ENCODE results near the gene GRM4. TPM values are rescaled to one million over a fixed set of nuclear protein-coding genes. Genes with fewer than 3 reads are reported as not detected.

Gene GRM4
- total RNA-seq, 1 donor from 2014 or later, result not detected

GRCh38 chr6:33988121-33989015 lies 157.5 kb downstream of the GRM4 start:
- Histone ChIP-seq H3K27me3 (no peaks in the 10 kb centered on the region), H3K9me3 (no peaks in the 10 kb centered on the region), H3K4me1 (no peaks in the 10 kb centered on the region), H3K4me3 (no peak overlapping the region), H3K36me3 (no peaks in the 10 kb centered on the region), H3K27ac (no peak overlapping the region)
- TF ChIP-seq CTCF (IDR thresholded peaks at IDR 0.05), result no peak
- peak in 1 of 2 donors; percentile 39 for DNase-seq (ENCODE audit: low spot score in 2 of 2)
- intact Hi-C loops (cut with DNase I), result no loop called here

DNA sequence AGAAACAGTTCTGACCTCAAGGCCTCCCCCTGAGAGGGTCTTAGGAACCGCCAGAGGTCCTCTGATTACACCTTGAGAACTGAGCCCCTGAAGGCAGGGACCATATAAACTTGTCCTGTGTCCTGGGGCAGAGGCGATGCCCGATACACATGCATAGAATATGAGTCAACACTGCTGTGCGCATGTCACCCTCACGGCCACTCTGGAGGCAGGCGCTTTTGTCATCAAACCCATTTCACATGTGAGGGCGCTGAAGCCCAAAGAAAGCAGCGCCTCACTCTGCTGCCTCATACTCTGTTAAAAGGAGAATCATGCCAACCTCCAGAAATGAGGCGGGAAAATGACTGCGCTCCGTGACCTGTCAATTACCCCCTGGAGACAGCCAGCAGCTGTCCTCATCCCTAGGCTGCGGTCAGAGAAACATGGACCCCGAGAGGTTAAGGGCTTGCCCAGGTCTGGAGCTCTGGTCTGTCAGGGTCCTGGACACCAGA lies 158.3 kb downstream of the GRM4 start:
- H3K4me3 ChIP-seq, result no peak overlapping the region
- peak in 1 of 2 donors; percentile 46 for DNase-seq (ENCODE audit: low spot score in 2 of 2)
- no peaks in the 10 kb centered on the region for H3K27me3 ChIP-seq
- H3K36me3 ChIP-seq, result no peaks in the 10 kb centered on the region
- intact Hi-C loops (cut with DNase I), result no loop called here
- H3K27ac ChIP-seq, result no peak overlapping the region
- no peak for TF ChIP-seq CTCF (IDR thresholded peaks at IDR 0.05)
- no peaks in the 10 kb centered on the region for H3K9me3 ChIP-seq
- no peaks in the 10 kb centered on the region for H3K4me1 ChIP-seq

DNA sequence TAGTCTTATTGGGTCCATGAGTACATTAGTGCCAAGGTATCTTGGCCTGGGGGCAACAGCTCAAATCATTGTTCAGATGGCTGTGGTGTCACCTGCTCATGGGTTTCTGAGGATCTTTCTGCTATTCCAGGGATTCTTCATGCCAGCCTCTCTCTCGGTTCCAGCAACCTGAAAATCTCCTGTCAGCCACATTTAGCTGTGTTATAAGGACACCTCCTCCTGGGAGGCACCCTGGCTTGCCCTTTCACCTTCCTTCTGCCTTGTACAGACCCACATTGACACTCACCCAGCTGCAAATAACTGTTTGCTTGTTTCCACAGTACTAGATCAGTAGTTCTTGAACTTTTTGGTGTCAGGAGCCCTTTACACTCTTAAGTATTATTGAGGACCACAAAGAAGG lies 159.9 kb downstream of the GRM4 start:
- DNase-seq (ENCODE audit: low spot score in 2 of 2), result no peak
- H3K4me1 ChIP-seq, result no peaks in the 10 kb centered on the region
- intact Hi-C loops (cut with DNase I), result no loop called here
- H3K4me3 ChIP-seq, result no peak overlapping the region
- no peak for TF ChIP-seq CTCF (IDR thresholded peaks at IDR 0.05)
- H3K27ac ChIP-seq, result no peak overlapping the region
- no peaks in the 10 kb centered on the region for H3K36me3 ChIP-seq
- no peaks in the 10 kb centered on the region for H3K9me3 ChIP-seq
- no peaks in the 10 kb centered on the region for H3K27me3 ChIP-seq

GRCh38 chr6:33985313-33985751 lies 160.6 kb downstream of the GRM4 start:
- Histone ChIP-seq H3K9me3 (no peaks in the 10 kb centered on the region), H3K4me3 (no peak overlapping the region), H3K36me3 (no peaks in the 10 kb centered on the region), H3K4me1 (no peaks in the 10 kb centered on the region), H3K27me3 (no peaks in the 10 kb centered on the region), H3K27ac (no peak overlapping the region)
- DNase-seq (ENCODE audit: low spot score in 2 of 2), result peak in 1 of 2 donors; percentile 51
- intact Hi-C loops (cut with DNase I), result no loop called here
- no peak for TF ChIP-seq CTCF (IDR thresholded peaks at IDR 0.05)

DNA sequence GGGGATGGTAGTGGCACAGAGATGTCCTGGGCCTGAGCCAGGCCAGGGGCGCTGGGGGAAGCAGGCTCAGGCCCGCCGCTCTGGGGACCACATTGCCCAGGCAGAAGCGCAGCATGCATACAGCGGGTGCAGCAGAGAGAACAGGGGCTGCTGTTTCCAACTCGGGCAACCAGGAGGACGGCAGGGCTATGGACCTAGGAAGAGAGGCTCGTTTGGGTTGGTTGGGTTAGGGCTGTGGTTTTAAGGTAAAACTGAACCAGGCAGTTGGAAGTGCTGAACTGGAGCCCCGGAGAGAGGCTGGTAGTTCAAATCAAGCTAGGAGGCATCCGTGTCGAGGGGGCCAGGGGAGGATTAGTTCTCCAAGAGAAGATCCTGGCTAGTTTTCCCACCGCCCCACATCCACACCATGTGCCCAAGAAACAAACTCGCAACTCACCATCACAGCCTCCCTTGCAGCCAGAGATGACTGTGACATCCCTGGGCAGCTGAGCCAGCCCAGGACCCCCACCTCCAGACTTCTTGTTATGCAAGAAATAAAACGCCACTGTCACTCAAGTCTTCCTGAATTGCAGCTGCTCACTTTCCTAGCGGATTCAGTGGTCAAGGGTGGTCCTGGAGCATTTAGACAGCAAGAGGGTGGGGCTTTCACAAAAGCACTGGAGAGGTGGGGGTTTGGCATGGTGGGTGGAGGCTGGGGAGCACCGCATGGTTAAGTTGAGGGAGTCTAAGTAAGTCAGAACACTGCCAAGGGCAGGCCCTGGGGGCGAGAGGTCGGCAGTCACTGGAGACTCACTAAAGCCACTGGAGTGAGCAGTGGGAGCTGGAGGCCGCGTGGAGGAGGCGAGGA lies 161.2 kb downstream of the GRM4 start:
- no peaks in the 10 kb centered on the region for H3K27me3 ChIP-seq
- no peaks in the 10 kb centered on the region for H3K36me3 ChIP-seq
- intact Hi-C loops (cut with DNase I), result no loop called here
- TF ChIP-seq CTCF (IDR thresholded peaks at IDR 0.05), result no peak
- no peak overlapping the region for H3K4me3 ChIP-seq
- H3K4me1 ChIP-seq, result no peaks in the 10 kb centered on the region
- no peak overlapping the region for H3K27ac ChIP-seq
- H3K9me3 ChIP-seq, result no peaks in the 10 kb centered on the region
- DNase-seq (ENCODE audit: low spot score in 2 of 2), result peak in 1 of 2 donors; percentile 41
